Body of pancreas (tissue), 4 donors: ENCODE data around the gene SHH.

ENCODE experiments used
- CTCF ChIP-seq, 7 experiments: fragments of 450-650 bp in 4 of 7; fragments of 200-600 bp in 3 of 7; sonication (generic) in 3 of 7; IDR thresholded peaks; one replicate each; pipeline ENCODE4 v1.5.1; 2016 to 2019; ENCODE audit warnings: antibody characterized with exemption in 7 of 7
- POLR2A ChIP-seq, 3 donors: fragments of 450-650 bp; IDR thresholded peaks; one replicate each; pipeline ENCODE4 v1.6.1; 2016; ENCODE audit warnings: antibody characterized with exemption in 3 of 3, mild to moderate bottlenecking in 2 of 3

DNA sequence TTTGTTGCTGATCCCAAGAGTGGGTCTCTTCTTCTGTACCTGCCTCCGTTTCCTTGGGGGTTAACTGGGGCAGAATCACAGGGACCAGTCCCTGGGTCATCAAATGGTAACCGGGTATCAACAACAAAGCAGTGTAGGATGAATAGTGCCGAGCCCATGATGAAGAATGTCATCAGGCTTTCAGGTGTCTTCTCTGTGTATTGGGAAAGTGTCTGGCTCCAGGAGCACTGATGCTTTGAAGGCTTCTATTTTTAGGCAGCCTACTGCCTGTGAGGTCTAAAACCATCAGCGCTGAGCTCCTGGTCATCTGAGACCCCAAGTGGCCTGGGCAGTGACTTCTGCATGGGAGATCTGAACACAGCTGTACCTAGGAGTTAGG is 48.2 kb upstream of the SHH start:
- TF ChIP-seq CTCF (IDR thresholded peaks at IDR 0.05), result no peak
- no peak for TF ChIP-seq POLR2A (IDR thresholded peaks at IDR 0.05)
